ENCODE data around the gene FGD5.

The FGD5 gene

DNA sequence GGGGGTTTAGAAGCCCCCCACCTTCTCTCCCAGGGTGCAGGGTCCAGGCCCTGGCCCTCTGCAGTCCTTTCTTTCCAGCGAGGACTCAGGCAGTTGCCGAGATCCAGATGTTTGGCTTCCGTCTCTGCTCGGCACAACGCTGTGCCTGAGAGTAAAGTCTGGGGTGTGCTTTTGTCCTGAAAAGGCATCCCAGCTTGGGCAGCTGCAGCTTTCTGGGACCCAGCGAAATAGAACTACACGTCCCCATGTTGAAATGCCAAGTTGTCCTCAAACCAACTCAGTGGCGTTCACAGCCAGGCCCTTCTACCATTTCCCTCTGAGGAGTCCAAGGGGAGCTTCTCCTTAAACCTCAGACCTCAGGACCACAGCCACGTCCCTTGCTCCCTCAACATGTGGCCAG lies 23.1 kb downstream of the FGD5 start:
- H3K4me3 ChIP-seq (replicated peaks; ENCODE audit: low read depth, low read length): no peak overlapping the region
- TF ChIP-seq, protein P1, sequence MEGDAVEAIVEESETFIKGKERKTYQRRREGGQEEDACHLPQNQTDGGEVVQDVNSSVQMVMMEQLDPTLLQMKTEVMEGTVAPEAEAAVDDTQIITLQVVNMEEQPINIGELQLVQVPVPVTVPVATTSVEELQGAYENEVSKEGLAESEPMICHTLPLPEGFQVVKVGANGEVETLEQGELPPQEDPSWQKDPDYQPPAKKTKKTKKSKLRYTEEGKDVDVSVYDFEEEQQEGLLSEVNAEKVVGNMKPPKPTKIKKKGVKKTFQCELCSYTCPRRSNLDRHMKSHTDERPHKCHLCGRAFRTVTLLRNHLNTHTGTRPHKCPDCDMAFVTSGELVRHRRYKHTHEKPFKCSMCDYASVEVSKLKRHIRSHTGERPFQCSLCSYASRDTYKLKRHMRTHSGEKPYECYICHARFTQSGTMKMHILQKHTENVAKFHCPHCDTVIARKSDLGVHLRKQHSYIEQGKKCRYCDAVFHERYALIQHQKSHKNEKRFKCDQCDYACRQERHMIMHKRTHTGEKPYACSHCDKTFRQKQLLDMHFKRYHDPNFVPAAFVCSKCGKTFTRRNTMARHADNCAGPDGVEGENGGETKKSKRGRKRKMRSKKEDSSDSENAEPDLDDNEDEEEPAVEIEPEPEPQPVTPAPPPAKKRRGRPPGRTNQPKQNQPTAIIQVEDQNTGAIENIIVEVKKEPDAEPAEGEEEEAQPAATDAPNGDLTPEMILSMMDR (IDR thresholded peaks at IDR 0.05; ENCODE audit: low read depth, low read length, missing control alignments): no peak
- DNase-seq (ENCODE audit: extremely low read depth, low read depth): no peak

DNA sequence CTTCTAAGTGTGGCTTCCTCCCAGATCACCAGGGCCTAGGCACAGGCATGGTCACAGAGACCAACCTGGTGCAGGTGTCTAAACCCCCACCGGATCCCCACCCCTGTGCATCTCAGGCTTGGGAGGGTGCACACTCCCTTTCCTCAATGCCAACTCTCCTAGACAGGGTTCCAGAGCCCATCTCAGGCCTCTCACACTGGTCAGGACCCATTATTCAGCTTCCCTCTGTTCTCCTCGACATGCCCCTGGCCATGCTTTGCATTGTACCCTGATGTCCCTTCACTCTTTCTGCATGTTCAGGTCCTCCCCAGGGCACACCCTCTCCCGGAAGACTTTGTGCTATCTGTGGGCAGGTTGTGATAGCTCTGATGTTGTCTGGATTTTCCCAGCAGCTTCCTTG lies 23.5 kb downstream of the FGD5 start:
- TF ChIP-seq, protein P1 (IDR thresholded peaks at IDR 0.05; ENCODE audit: low read depth, low read length, missing control alignments): no peak
- no peak for DNase-seq (ENCODE audit: extremely low read depth, low read depth)
- no peak overlapping the region for H3K4me3 ChIP-seq (replicated peaks; ENCODE audit: low read depth, low read length)

DNA sequence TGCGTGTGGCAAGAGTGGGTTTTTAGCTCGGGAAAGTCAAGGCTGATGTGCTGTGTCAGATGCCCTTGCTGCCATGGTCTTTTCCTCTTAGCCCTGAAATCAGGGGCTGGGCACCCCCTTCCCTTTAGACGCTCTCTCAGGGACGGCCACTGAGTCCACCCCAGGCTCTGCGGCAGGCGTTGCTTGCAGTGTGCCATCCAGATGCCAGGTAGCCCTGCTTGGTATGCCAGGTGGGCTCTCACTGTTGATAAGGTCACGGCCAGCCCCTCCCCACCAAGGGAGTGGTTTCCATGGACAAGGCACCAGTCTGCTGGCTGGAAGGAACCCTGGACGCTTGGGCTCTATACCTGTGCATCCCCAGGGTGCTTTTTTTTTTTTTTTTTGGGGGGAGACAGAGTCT lies 24.6 kb downstream of the FGD5 start:
- H3K4me3 ChIP-seq (replicated peaks; ENCODE audit: low read depth, low read length): no peak overlapping the region
- TF ChIP-seq, protein P1 (IDR thresholded peaks at IDR 0.05; ENCODE audit: low read depth, low read length, missing control alignments): no peak
- no peak for DNase-seq (ENCODE audit: extremely low read depth, low read depth)

DNA sequence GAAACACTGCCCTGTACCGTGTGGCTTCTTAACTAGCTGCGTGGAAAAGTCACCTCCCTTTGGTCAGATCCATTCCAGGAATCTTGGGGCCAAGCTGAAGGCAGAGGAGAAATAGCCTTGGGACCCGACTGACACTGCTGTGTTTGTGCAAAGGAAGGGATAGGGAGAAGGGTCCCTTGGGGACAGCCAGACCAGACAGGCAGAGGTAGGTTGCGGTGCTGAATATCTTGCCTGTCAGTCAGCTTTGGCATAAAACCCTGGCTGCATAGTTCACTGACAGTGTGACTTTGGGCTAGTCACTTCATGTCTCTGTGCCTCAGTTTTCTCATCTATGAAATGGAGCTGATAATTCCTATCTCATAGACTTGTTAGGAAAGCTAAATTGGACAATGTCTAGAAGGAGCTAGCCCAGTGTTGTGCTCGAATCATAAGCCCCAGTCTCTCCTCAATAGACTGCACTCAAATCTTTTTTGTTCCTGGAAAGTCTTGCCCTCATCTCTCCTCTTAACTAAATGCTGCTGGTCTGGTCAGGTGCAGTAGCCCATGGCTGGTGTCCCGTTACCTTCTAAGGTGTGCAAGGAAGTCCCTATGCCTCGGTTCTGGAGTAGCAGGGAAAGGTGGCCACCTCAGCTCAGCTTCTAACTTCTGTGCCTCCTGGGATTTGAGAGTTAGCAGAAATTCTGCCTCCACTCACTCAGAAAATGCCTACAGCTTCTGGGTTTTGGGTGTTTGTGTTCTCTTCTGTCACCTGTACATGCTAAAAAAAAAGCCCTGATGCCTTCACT lies 25.8 kb downstream of the FGD5 start:
- H3K4me3 ChIP-seq (replicated peaks; ENCODE audit: low read depth, low read length): no peak overlapping the region
- TF ChIP-seq, protein P1 (IDR thresholded peaks at IDR 0.05; ENCODE audit: low read depth, low read length, missing control alignments): no peak
- no peak for DNase-seq (ENCODE audit: extremely low read depth, low read depth)

DNA sequence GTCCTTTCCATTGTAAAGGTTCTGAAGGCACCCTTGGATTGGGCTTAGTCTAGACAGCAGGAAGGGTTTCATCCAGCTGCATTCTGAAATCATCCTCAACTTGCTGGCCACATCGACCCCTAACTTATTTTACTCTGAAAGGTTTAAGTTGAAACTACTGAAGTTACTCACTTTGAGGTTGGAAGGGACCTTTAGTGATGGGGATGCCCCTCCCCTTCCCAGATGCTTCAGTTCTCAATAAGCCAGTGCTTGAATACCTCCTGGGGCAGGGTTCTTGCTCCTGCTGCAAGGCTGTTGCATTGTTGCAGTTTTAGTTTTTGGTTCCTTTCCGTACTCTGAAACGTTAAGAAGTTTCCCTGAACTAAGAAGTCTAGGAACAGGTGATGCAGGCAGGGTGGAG lies 26.4 kb downstream of the FGD5 start:
- H3K4me3 ChIP-seq (replicated peaks; ENCODE audit: low read depth, low read length): no peak overlapping the region
- TF ChIP-seq, protein P1 (IDR thresholded peaks at IDR 0.05; ENCODE audit: low read depth, low read length, missing control alignments): no peak
- DNase-seq (ENCODE audit: extremely low read depth, low read depth): no peak

DNA sequence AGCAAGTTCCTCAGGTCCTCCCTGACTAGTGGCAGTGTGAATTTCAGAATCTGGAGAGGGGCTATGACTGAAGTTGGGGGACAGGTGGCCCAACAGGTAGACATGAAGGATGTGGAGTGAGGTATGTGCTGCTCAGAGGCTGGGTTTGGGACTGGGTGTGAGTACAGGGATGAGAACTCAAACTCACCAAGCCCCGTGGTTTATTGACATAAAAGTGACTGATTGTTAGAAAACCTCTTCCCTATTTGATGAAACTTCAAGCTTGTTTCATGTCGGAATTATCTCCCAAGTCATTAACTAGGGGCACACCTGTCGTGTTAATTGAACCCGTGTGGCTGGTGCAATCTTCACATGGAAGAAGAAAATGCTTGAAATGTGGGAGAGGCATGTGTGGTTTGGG lies 27.1 kb downstream of the FGD5 start:
- TF ChIP-seq, protein P1 (IDR thresholded peaks at IDR 0.05; ENCODE audit: low read depth, low read length, missing control alignments): no peak
- no peak for DNase-seq (ENCODE audit: extremely low read depth, low read depth)
- H3K4me3 ChIP-seq (replicated peaks; ENCODE audit: low read depth, low read length): no peak overlapping the region
